ENCODE data around the gene VARS1. TPM values are rescaled to one million over a fixed set of nuclear protein-coding genes. Genes with fewer than 3 reads are reported as not detected.

The VARS1 gene
- total RNA-seq, 6 donors from 2014 or later = 21.2 to 67.8 (median 39.7) TPM

DNA sequence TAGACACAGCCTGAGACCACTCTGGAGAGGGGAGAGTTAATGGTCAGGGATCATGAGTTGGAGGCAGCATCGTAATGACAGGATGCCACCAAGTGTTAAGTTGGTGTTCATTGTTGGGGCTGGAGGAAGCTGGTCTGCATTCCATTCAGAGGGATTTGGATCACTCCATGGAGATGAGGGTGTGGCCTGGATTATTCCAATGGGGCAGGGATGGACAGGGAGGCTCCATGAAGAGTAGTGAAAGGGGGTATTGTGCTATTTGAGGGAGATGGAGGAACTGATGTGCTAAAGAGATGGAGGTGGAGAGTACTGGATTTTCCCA, 32.0 kb downstream of the VARS1 start:
- Histone ChIP-seq H3K9me3 (no peaks in the 10 kb centered on the region), H3K36me3 (no peaks in the 10 kb centered on the region), H3K27me3 (no peaks in the 10 kb centered on the region), H3K4me1 (peaks cover 0 to 7% (median 6%) of the 10 kb centered on the region in 4 donors), H3K4me3 (no peak overlapping the region), H3K27ac (peak overlapping the region in 3 of 4 donors; percentile 9 to 57 (median 18))
- TF ChIP-seq, protein P1, sequence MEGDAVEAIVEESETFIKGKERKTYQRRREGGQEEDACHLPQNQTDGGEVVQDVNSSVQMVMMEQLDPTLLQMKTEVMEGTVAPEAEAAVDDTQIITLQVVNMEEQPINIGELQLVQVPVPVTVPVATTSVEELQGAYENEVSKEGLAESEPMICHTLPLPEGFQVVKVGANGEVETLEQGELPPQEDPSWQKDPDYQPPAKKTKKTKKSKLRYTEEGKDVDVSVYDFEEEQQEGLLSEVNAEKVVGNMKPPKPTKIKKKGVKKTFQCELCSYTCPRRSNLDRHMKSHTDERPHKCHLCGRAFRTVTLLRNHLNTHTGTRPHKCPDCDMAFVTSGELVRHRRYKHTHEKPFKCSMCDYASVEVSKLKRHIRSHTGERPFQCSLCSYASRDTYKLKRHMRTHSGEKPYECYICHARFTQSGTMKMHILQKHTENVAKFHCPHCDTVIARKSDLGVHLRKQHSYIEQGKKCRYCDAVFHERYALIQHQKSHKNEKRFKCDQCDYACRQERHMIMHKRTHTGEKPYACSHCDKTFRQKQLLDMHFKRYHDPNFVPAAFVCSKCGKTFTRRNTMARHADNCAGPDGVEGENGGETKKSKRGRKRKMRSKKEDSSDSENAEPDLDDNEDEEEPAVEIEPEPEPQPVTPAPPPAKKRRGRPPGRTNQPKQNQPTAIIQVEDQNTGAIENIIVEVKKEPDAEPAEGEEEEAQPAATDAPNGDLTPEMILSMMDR (IDR thresholded peaks at IDR 0.05) = no peak
- TF ChIP-seq POLR2AphosphoS5 (IDR thresholded peaks at IDR 0.05) (no peak), POLR2A (IDR thresholded peaks at IDR 0.05) (no peak), EP300 (IDR thresholded peaks at IDR 0.05) (no peak)
- ATAC-seq (ENCODE audit: low FRiP score in 2 of 2) (peak in 1 of 2 donors; percentile 64), DNase-seq (no peak)
- WGBS, 2 donors = 20 to 35% methylated on average over 1 of the region's 1 CpG

DNA sequence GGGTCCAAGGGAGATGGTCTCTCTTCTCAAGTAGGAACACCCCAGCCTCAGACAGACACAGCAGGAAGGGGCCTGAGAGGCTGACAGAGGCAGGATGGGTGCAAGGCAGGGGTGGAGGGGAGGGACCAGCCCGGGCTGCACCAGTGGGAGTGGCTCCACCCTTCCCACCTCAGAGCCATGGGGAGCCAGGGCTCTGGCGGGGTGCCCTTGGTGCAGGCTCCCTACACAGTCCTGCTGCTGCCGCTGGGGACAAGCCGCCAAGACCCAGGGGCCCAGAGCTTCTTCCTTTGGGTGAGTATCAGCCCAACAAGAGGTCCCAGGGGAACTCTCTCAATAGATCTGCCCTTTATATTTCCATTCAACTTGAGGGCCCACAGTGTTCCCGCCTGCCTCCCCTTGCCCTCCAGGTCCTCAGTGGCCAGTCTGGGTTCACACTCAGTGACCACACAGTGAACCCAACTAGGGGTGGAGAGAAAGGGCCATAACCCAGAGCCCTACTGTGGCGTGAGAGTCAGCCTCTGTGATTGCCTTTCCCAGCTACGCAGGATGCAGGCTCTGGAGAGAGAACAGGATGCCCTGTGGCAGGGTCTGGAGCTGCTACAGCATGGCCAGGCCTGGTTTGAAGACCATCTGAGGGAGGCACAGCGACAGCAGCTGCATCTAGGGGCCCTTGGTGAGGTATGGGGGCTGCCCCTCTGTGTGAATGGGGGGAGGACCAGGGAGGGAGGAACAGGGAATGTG, 32.5 kb downstream of the VARS1 start:
- Histone ChIP-seq H3K9me3 (no peaks in the 10 kb centered on the region), H3K36me3 (no peaks in the 10 kb centered on the region), H3K27ac (peak overlapping the region; percentile 9 to 57 (median 17)), H3K27me3 (no peaks in the 10 kb centered on the region), H3K4me3 (no peak overlapping the region), H3K4me1 (peaks cover 0 to 7% (median 6%) of the 10 kb centered on the region in 4 donors)
- WGBS, 2 donors = 17 to 84% methylated on average over 1 to 8 of the region's 8 CpGs
- peak in 1 of 2 donors; percentile 4 for ATAC-seq (ENCODE audit: low FRiP score in 2 of 2)
- TF ChIP-seq POLR2A (IDR thresholded peaks at IDR 0.05) (no peak), POLR2AphosphoS5 (IDR thresholded peaks at IDR 0.05) (no peak), EP300 (IDR thresholded peaks at IDR 0.05) (no peak)
- TF ChIP-seq, protein P1 (IDR thresholded peaks at IDR 0.05) = no peak
- DNase-seq = no peak

DNA sequence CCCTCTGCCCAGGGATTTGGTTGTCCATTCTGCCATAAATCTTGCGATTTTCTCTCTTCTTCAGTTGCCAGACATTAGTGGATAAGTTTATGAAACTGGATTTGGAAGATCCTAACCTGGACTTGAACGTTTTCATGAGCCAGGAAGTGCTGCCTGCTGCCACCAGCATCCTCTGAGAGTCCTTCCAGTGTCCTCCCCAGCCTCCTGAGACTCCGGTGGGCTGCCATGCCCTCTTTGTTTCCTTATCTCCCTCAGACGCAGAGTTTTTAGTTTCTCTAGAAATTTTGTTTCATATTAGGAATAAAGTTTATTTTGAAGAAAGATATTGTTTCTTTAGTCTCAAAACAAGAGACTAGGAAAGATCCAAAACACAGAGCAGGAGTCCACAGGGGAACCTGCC, 33.2 kb downstream of the VARS1 start, which contains the start of gene SAPCD1:
Gene SAPCD1 (plus strand): TSS at position 301 of the 400 bp plus-strand sequence. CDS start 399 bp downstream, outside the sequence.
- 83 to 86% methylated on average over 4 of the region's 4 CpGs for WGBS, 2 donors
- Histone ChIP-seq H3K4me3 (no peak within 1 kb of the TSS), H3K27me3 (no peaks in the 10 kb centered on the region), H3K36me3 (no peaks in the 10 kb centered on the region), H3K27ac (peak within 1 kb of the TSS; percentile 9 to 57 (median 17)), H3K4me1 (peaks cover 0 to 7% (median 6%) of the 10 kb centered on the region in 4 donors), H3K9me3 (no peaks in the 10 kb centered on the region)
- ATAC-seq (ENCODE audit: low FRiP score in 2 of 2) (no peak), DNase-seq (no peak)
- TF ChIP-seq POLR2AphosphoS5 (IDR thresholded peaks at IDR 0.05) (no peak), POLR2A (IDR thresholded peaks at IDR 0.05) (no peak), EP300 (IDR thresholded peaks at IDR 0.05) (no peak)
- TF ChIP-seq, protein P1 (IDR thresholded peaks at IDR 0.05) = no peak

DNA sequence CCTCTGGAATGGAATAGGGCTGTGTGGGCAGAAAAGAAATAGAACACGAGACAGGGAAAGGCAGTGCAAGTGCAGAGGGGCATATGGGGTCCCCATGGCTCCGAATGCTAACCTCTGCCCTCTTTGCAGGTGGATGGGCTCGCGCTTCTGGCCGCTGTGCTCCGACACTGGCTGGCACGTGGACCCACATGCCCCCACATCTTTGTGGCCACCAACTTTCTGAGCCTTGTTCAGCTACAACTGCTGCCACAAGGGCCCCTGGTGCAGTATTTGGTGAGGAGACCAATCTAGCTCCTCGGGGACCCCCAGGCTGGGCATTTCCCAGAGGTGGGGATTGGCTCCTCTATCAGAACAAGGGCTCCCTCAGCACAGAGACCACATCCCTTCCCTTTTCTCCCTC, 34.2 kb downstream of the VARS1 start:
- Histone ChIP-seq H3K9me3 (no peaks in the 10 kb centered on the region), H3K27me3 (no peaks in the 10 kb centered on the region), H3K4me1 (peaks cover 0 to 7% (median 5%) of the 10 kb centered on the region in 4 donors), H3K27ac (no peak overlapping the region), H3K36me3 (no peaks in the 10 kb centered on the region), H3K4me3 (no peak overlapping the region)
- WGBS, 2 donors = 92 to 94% methylated on average over 8 of the region's 8 CpGs
- no peak for DNase-seq
- TF ChIP-seq, protein P1 (IDR thresholded peaks at IDR 0.05) = no peak
- TF ChIP-seq POLR2AphosphoS5 (IDR thresholded peaks at IDR 0.05) = no peak
- no peak for TF ChIP-seq POLR2A (IDR thresholded peaks at IDR 0.05)
- no peak for TF ChIP-seq EP300 (IDR thresholded peaks at IDR 0.05)
- no peak for ATAC-seq (ENCODE audit: low FRiP score in 2 of 2)

DNA sequence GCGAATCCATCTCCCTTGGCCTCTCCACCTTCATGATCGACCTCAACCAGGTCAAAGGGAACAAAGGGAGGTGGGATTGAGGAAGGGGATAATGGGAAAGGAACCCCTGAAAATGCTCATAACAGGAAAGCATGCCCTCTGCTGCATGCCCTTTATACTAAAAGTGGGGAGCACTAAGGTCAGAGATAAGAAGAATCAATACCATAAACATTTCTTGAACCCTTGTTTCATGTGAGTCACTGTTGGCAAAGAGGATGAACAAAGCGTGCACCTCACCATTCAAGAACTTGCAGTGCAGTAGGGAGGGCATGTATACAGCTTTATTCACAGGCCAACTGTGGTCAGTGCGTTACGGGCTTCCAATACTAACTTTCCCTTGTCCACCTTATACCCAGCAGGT, 34.8 kb downstream of the VARS1 start:
- 95 to 96% methylated on average over 5 of the region's 5 CpGs for WGBS, 2 donors
- DNase-seq (no peak), ATAC-seq (ENCODE audit: low FRiP score in 2 of 2) (no peak)

More for the DNA sequence above, 34.8 kb downstream of the VARS1 start:
- Histone ChIP-seq H3K4me1 (peaks cover 0 to 7% (median 3%) of the 10 kb centered on the region in 4 donors), H3K36me3 (no peaks in the 10 kb centered on the region), H3K27ac (no peak overlapping the region), H3K27me3 (no peaks in the 10 kb centered on the region), H3K4me3 (no peak overlapping the region), H3K9me3 (no peaks in the 10 kb centered on the region)
- no peak for TF ChIP-seq POLR2AphosphoS5 (IDR thresholded peaks at IDR 0.05)
- TF ChIP-seq EP300 (IDR thresholded peaks at IDR 0.05) = no peak
- no peak for TF ChIP-seq POLR2A (IDR thresholded peaks at IDR 0.05)
- TF ChIP-seq, protein P1 (IDR thresholded peaks at IDR 0.05) = no peak

All from upper lobe of left lung (tissue), 6 donors.